DMS53 (cell line): ENCODE results near the gene OR1F1.

ENCODE experiments used
- DNase-seq: peaks from one replicate; lab custom pipeline; 2025; lab: John Stamatoyannopoulos, UW

Gene OR1F1

DNA sequence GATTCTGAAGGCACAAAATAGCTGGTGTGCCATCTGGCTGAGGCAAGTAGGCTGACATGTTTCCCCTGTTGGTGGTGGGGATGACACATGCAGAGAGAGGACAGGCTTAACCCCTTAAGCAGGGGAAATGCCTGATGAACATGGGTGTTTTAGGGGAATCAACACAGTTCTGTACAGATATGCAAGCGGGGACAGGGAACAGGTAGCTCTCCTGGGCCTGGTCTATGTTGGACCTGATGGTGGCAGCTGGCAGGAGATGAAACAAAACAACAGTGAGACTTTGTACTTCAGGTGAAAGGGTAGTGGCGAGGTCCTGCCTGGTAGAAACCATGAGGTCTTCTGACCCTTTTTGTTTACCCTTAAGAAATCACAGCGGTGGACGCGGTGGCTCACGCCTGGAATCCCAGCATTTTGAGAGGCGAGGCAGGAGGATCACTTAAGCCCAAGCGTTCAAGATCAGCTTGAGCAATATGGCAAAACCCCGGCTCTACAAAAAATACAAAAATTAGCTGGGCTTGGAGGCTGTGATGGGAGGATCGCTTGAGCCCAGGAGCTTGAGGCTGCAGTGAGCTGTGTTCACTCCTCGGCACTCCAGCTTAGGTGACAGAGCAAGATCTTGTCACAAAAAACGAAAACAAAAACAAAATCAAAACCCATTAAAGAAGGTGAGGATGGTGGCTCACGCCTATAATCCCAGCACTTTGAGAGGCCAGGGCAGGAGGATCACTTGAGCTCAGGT lies 10.5 kb downstream of the OR1F1 start:
- no peak for DNase-seq

GRCh38 chr16:3202903-3203539 lies 15.0 kb downstream of the OR1F1 start:
- no peak for DNase-seq

GRCh38 chr16:3205939-3206338 lies 17.9 kb downstream of the OR1F1 start:
- DNase-seq: peak; percentile 10

- DNase-seq: peak; percentile 3
Observed at GRCh38 chr16:3207086-3207953, 19.3 kb downstream of the OR1F1 start.

DNA sequence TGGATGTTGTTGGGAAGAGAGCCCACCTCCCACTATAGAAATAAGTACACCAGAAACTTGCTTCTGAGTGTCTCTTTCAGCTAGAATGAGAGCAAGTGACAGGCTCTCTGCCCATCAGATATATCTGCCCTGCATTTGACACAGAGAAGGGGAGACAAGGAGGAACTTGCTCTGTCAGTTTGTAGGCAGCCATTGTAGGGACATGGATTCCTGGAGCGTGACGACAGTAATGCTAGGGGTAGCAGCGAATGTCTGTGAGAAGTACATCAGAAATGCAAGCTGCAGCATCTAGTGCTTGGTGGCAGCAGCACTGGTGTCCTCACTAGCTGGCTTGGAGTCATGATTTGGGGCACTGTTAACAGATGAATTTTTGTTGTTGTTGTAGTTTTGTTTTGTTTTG lies 24.0 kb downstream of the OR1F1 start:
- peak; percentile 5 for DNase-seq

GRCh38 chr16:3212567-3212966 lies 24.6 kb downstream of the OR1F1 start:
- no peak for DNase-seq

DNA sequence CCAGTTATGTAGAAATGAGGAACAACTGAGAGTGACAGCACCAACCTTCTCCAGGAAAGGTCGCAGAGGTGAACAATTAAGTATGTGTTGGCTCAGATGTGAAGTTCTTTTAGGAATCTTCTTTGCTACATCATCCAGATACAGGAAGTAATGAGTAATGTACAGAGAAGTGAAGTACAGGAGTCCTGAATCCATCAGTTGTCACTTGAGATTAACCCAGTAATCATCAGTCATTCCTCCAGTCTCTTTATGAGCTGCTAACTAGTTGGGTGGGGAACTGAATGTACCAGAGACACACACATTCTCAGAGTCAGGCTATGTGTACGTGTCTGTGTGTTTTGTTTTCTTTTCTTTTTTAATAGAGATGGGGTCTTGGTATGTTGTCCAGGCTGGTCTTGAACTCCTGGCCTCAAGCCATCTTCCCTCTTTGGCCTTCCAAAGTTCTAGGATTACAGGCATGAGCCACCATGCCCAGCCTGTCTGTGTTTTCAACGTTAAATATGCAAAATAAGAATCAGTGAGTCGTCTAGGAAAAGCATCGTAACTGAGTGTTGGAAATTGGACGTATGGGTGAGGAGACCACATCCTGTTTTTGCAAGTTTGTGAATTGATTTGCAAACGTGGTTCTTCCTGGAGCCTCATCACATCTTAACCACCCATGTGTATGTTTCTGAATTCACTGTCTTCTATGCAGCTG lies 27.0 kb downstream of the OR1F1 start:
- no peak for DNase-seq

DNA sequence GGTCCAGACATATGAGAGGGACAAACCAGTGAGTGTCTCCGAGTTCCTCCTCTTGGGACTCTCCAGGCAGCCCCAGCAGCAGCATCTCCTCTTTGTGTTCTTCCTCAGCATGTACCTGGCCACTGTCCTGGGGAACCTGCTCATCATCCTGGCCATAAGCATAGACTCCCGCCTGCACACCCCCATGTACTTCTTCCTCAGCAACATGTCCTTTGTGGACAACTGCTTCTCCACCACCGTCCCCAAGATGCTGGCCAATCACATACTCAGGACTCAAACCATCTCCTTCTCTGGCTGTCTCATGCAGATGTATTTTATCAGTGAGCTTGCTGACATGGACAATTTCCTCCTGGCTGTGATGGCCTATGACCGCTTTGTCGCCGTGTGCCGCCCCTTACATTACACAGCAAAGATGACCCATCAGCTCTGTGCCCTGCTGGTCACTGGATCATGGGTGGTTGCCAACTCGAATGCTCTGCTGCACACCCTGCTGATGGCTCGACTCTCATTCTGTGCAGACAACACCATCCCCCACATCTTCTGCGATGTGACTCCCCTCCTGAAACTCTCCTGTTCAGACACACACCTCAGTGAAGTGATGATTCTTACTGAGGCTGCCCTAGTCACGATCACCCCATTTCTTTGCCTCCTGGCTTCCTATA lies 27.7 kb downstream of the OR1F1 start:
- DNase-seq: no peak

- DNase-seq: no peak
Observed at GRCh38 chr16:3216263-3216640, 28.2 kb downstream of the OR1F1 start.

- no peak for DNase-seq
Observed at GRCh38 chr16:3220839-3221238, 32.8 kb downstream of the OR1F1 start.

- no peak for DNase-seq
Observed at GRCh38 chr16:3223913-3224515, 36.0 kb downstream of the OR1F1 start.

DNA sequence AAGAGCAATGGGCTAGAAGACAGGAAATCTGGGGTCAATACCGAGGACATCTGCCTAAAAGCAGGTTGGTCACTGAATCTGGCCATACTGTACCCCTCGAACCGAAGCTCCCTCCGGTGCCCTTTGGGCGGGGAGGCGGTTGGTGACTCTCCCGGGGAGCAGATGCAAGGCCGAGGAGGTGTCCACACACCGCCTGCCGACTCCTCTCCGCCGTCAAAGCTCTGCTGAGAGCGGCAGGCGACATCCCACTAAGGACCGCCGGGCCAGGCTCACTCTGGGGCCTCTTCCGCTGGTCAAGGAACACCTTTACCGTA lies 46.5 kb downstream of the OR1F1 start:
- DNase-seq: no peak

DNA sequence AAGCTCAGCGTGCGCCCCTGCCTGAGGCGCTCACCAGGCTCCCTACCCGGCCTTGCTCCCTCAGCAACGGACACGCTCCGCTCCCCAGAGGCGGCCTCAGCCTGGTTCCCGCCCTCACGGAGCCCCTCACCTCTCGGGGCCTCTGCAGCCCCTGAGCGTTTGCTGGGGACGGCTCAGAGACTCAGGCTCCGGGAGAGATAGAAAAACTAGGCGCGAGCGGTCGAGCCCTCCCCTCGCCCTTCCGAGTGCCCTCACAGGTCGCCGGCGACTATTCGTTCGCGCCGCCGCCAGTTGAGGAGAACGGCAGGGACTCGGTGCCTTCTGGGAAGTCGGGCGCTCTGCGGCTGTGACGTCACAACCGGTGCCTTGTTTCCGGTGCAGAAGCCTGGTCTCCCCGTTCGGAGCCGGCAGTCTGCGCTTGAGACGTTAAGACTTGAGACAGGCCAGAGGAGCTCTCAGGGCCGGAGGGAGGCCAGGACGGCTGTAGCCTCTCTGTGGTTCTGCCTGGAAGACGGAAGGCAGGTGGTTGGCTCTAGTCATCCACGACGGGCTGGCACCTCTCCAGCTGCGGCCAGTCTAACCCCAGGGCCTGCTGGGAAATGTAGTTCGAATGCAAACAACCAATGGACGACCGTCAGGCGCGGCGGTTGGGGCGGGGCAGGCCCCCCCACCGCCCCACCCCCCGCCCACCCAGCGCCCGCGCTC lies 47.0 kb downstream of the OR1F1 start, which contains the start of gene ZNF200:
Gene ZNF200, minus strand, starts transcription at position 302 of the 705 bp plus-strand sequence. CDS start 1,403 bp downstream, outside the sequence.
- DNase-seq: peak; percentile 95

DNA sequence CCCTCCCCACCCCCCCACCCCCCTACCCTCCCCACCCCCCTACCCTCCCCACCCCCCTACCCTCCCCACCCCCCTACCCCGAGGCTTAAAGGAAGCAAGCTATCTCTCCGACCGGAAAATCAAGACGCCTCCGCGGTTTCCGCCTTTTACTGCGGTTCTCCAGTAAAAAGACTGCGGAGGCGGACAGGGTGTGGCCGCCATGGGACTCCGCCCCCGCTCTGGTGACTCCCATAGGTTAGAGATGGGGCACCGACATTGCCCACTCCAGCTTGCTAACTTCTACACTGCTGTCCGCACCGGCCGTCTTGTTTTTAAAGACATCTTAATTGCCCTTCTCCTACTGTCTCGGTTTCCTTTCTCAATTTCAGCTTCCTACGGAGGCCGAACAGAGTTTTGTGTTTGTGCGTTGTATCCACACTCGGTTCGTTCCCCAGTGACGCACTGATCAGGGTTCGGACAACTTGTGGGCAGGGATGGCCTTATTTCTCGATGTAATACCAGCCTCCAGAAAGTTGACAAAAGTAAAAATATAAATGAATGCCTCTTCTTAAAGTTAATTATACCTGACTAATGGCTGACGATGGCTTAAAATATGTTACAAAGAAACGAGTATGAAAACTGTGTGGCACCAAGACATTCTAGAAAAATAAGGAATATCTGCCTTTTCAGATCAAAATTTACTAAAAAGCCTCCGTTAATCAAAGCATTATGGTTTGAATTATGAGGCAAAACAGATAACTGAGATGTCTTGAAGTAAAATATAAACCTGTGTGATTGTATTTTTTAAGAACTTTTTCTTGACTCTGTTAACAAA lies 48.1 kb downstream of the OR1F1 start:
- peak; percentile 78 for DNase-seq

GRCh38 chr16:3241761-3242160 lies 53.8 kb downstream of the OR1F1 start:
- no peak for DNase-seq

DNA sequence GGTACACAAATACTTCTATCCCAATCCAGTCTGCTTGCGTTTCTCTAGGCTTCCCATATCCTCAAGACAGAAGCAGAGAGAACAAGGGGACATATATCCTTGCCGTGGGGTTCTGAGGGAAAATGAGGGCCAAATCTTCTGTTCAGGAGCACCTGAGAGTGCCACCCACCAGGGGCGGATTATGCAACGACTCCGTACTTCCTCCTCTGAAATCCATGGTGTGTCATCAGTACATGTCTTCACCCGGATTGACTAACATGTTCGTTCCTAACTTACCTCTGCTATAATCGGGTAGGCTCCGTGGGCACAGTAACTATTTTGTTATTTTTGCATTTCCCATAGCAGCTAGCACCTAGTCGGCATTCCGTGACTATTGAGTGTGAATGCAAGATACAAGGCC lies 54.7 kb downstream of the OR1F1 start:
- no peak for DNase-seq

DNA sequence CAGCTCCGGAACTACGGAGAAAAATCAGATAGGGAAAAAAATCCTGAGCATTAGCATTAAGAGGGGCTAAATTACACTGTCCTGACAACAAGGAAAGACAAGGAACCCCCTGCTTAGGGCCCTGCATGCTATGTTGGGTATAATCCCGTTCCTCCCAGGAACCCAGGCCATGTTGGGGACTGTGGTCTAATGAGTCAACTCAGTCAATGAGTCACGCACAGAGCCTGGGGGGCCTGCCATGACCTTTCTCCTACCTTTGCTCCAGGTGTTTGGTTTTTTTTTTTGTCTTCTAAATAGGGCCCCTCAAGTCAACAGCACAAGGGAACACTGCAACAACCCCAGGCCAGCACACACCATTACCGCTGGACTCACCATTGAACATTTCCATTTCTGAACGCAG lies 55.9 kb downstream of the OR1F1 start:
- no peak for DNase-seq

GRCh38 chr16:3246002-3246401 lies 58.0 kb downstream of the OR1F1 start:
- no peak for DNase-seq

GRCh38 chr16:3246876-3247275 lies 58.9 kb downstream of the OR1F1 start:
- no peak for DNase-seq

DNA sequence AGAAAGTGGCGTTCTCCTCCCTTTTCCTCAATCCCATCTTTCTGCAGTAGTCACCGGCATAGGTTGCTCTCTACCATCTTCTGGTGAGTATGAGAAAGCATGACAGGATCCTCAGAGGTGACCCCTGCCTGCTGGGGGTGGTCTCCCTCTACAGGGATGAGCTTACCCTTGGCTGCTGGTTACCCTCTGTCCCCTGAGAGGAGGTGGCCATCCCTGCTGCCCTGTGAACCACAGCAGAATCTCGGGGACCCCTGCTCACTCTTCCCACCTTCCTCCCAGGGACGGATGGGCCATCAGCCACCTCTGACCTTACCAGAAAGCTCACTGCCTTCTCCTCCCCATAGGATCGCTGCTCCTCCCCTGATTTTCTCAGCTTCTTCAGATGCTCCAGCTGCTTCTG lies 60.6 kb downstream of the OR1F1 start:
- no peak for DNase-seq
